GM12892 (cell line): Measurements from ENCODE around the gene PSME2.

Experiments used
- POLR2A ChIP-seq: IDR thresholded peaks from 2 replicates; pipeline ENCODE4 v1.6.1; 2011; ENCODE audit warnings: low read depth, low read length, control low read depth
- POLR2AphosphoS5 ChIP-seq: IDR thresholded peaks from 2 replicates; pipeline ENCODE4 v1.6.1; 2011; ENCODE audit warnings: low read depth, low read length, control low read depth
- TAF1 ChIP-seq: IDR thresholded peaks from 2 replicates; pipeline ENCODE4 v1.6.1; 2011; ENCODE audit warnings: low read depth, mild to moderate bottlenecking, control low read depth, low read length, borderline replicate concordance

GRCh38 chr14:24189059-24189375 lies 42.6 kb upstream of the PSME2 start:
- no peak for TF ChIP-seq POLR2AphosphoS5
- no peak for TF ChIP-seq POLR2A
- no peak for TF ChIP-seq TAF1
